Hepatocyte (in vitro differentiated cells): ENCODE measurements around the gene NLRC3.

Experiments used
- CTCF ChIP-seq: fragments of 200-600 bp; sonication (generic); IDR thresholded peaks from 2 replicates; pipeline ENCODE4 v1.5.1; 2016; ENCODE audit warnings: antibody characterized with exemption, mild to moderate bottlenecking; ENCODE audit not compliant: poor library complexity
- EZH2 ChIP-seq: fragments of 200-600 bp; sonication (generic); IDR thresholded peaks from 2 replicates; pipeline ENCODE4 v1.6.1; 2016; ENCODE audit warnings: antibody characterized with exemption, mild to moderate bottlenecking, borderline replicate concordance

GRCh38 chr16:3536271-3536731, 40.9 kb downstream of the NLRC3 start:
- no peak for TF ChIP-seq EZH2
- TF ChIP-seq CTCF, result no peak
